Neural crest cell (in vitro differentiated cells): ENCODE measurements around the gene UVRAG. TPM values are rescaled to one million over a fixed set of nuclear protein-coding genes. Genes with fewer than 3 reads are reported as not detected.

ENCODE experiments used
- DNase-seq: peaks from one replicate; pipeline ENCODE4 v3.0.0; 2021; ENCODE audit warnings: low read depth, mixed read lengths, low spot score
- H3K27ac Mint-ChIP-seq: one replicate; pipeline ENCODE4 v1.8.0; 2021; ENCODE audit warnings: mild to moderate bottlenecking, mixed read lengths; ENCODE audit not compliant: unreplicated experiment
- H3K27me3 Mint-ChIP-seq: 2 replicates; pipeline ENCODE4 v1.8.0; 2021; ENCODE audit warnings: low read depth, mild to moderate bottlenecking, mixed read lengths
- H3K36me3 Mint-ChIP-seq: 2 replicates; pipeline ENCODE4 v1.8.0; 2021; ENCODE audit warnings: low read depth, mild to moderate bottlenecking, mixed read lengths
- H3K4me1 Mint-ChIP-seq: 2 replicates; pipeline ENCODE4 v1.8.0; 2021; ENCODE audit warnings: mixed read lengths
- H3K4me3 Mint-ChIP-seq: one replicate; pipeline ENCODE4 v1.8.0; 2021; ENCODE audit warnings: mild to moderate bottlenecking, mixed read lengths
- H3K9me3 Mint-ChIP-seq: 2 replicates; pipeline ENCODE4 v1.8.0; 2021; ENCODE audit warnings: mixed read lengths
- total RNA-seq: library from RNA; stranded (reverse); gene quantifications from 2 replicates; pipeline ENCODE4 v1.2.1, GENCODE V29; 2021
- TF ChIP-seq, protein P1 (sequence below): fragments of 200-600 bp; sonication (generic); conservative IDR thresholded peaks from 2 replicates; pipeline ENCODE4 v1.5.0; 2021; ENCODE audit warnings: antibody characterized with exemption, mild to moderate bottlenecking

UVRAG gene
- total RNA-seq, 1 donor from 2014 or later: 29.0 TPM

GRCh38 chr11:76104285-76104684 lies 289.3 kb downstream of the UVRAG start:
- no peak overlapping the region for H3K4me3 Mint-ChIP-seq
- peaks cover 3% of the 10 kb centered on the region for H3K36me3 Mint-ChIP-seq
- H3K27ac Mint-ChIP-seq: no peak overlapping the region
- DNase-seq: no peak
- no peaks in the 10 kb centered on the region for H3K27me3 Mint-ChIP-seq
- H3K9me3 Mint-ChIP-seq: peaks cover 5% of the 10 kb centered on the region
- TF ChIP-seq, protein P1, sequence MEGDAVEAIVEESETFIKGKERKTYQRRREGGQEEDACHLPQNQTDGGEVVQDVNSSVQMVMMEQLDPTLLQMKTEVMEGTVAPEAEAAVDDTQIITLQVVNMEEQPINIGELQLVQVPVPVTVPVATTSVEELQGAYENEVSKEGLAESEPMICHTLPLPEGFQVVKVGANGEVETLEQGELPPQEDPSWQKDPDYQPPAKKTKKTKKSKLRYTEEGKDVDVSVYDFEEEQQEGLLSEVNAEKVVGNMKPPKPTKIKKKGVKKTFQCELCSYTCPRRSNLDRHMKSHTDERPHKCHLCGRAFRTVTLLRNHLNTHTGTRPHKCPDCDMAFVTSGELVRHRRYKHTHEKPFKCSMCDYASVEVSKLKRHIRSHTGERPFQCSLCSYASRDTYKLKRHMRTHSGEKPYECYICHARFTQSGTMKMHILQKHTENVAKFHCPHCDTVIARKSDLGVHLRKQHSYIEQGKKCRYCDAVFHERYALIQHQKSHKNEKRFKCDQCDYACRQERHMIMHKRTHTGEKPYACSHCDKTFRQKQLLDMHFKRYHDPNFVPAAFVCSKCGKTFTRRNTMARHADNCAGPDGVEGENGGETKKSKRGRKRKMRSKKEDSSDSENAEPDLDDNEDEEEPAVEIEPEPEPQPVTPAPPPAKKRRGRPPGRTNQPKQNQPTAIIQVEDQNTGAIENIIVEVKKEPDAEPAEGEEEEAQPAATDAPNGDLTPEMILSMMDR: no peak
- H3K4me1 Mint-ChIP-seq: no peaks in the 10 kb centered on the region

DNA sequence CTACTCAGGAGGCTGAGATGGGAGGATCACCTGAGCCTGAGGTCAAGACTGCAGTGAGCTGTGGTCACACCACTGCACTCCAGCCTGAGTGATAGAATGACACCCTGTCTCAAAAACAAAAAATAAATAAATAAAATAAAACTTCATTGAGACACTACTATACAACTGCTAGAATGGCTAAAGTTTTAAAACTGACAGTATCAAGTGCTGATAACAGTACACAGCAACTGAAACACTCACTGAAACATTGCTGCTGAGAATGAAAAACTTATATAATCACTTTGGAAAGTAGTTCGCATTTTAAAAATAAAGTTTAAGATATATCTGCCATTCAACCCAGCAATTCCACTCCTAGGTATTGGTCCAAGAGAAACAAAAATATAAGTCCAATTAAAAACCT lies 290.6 kb downstream of the UVRAG start:
- H3K36me3 Mint-ChIP-seq: peaks cover 3% of the 10 kb centered on the region
- no peak for DNase-seq
- H3K4me1 Mint-ChIP-seq: no peaks in the 10 kb centered on the region
- peaks cover 5% of the 10 kb centered on the region for H3K9me3 Mint-ChIP-seq
- H3K27ac Mint-ChIP-seq: no peak overlapping the region
- TF ChIP-seq, protein P1: no peak
- no peak overlapping the region for H3K4me3 Mint-ChIP-seq
- H3K27me3 Mint-ChIP-seq: no peaks in the 10 kb centered on the region

DNA sequence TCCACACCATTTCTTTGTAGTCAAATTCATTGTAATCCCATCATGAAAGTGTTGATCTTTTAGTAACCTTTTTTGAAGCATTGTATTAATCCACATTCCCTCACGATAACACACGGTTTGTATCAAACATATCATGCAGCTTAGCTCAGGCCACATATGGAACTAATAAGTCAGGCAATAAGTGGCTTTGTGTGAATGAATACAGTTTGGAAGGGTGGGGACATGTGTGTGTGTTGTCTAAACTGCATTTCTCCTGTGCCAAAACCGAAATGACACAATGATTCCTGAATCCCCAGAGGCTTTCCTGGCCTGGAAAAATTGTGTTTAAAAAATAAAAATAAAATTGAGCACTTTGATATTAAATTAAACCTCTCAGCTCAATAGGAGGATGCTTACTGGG lies 293.0 kb downstream of the UVRAG start:
- H3K4me1 Mint-ChIP-seq: no peaks in the 10 kb centered on the region
- H3K4me3 Mint-ChIP-seq: no peak overlapping the region
- TF ChIP-seq, protein P1: no peak
- DNase-seq: no peak
- H3K27me3 Mint-ChIP-seq: no peaks in the 10 kb centered on the region
- H3K27ac Mint-ChIP-seq: no peak overlapping the region
- H3K9me3 Mint-ChIP-seq: peaks cover 7% of the 10 kb centered on the region
- peaks cover 9% of the 10 kb centered on the region for H3K36me3 Mint-ChIP-seq

DNA sequence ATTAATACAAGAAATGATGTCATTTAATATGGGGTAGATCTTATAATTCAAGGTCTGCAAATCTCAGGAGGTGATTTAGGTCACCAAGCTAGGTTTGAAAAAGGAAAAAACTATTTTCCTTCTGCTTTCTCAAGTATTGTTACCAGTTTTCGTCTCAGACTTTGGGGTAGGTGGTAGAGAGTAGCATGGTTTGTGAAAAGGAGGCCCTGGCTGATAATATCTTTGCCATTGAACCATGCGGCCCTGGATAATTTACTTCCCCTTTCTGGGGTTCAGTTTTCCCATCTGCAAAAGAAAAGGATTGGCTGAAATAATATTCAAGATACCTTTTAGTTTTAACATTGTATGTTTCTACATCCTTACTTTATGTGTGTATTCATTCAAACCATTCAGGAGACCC lies 299.2 kb downstream of the UVRAG start:
- Mint-ChIP-seq H3K4me1 (no peaks in the 10 kb centered on the region), H3K27me3 (no peaks in the 10 kb centered on the region), H3K9me3 (peaks cover 5% of the 10 kb centered on the region), H3K4me3 (no peak overlapping the region), H3K36me3 (peaks cover 13% of the 10 kb centered on the region), H3K27ac (no peak overlapping the region)
- no peak for DNase-seq
- TF ChIP-seq, protein P1: no peak

DNA sequence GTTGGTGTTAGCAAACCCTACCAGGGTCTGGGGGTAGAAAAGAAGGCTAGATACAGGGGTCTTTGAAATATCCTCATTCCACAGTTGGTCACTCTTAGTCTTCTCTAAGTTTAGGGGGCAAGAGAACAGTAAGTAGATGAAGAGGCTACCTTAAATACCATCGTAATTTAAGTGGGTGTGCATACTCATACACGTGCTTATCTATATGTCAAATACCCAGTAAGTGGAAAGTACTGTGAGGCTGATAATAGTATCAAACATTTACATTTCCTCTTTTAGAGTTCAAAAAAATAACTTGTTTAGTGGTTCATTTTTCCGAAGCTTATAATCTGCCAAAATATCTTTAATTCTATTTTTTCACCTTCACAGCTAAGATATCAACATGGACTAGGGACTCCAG lies 300.5 kb downstream of the UVRAG start:
- DNase-seq: no peak
- Mint-ChIP-seq H3K4me1 (no peaks in the 10 kb centered on the region), H3K36me3 (peaks cover 13% of the 10 kb centered on the region), H3K27me3 (no peaks in the 10 kb centered on the region), H3K4me3 (no peak overlapping the region), H3K9me3 (peaks cover 5% of the 10 kb centered on the region), H3K27ac (no peak overlapping the region)
- TF ChIP-seq, protein P1: no peak

GRCh38 chr11:76119032-76119431 lies 304.0 kb downstream of the UVRAG start:
- TF ChIP-seq, protein P1: no peak
- Mint-ChIP-seq H3K9me3 (no peaks in the 10 kb centered on the region), H3K4me3 (no peak overlapping the region), H3K36me3 (peaks cover 4% of the 10 kb centered on the region), H3K27ac (no peak overlapping the region), H3K4me1 (peaks cover 4% of the 10 kb centered on the region), H3K27me3 (no peaks in the 10 kb centered on the region)
- DNase-seq: no peak
